Ovary (tissue), 3 donors: ENCODE measurements around the gene PSMG3.

ENCODE experiments used
- CTCF ChIP-seq, 3 donors: fragments of 450-650 bp in 2 of 3; fragments of 200-600 bp in 1 of 3; IDR thresholded peaks; one replicate each; pipeline versions ENCODE4 v1.5.1 to v1.8.0; 2016 to 2022; ENCODE audit warnings: antibody characterized with exemption in 3 of 3, mild to moderate bottlenecking in 1 of 3
- EP300 ChIP-seq: sonication (generic); formaldehyde crosslinking; IDR thresholded peaks from one replicate; pipeline ENCODE4 v1.6.1; 2017; ENCODE audit warnings: antibody characterized with exemption
- POLR2A ChIP-seq: fragments of 450-650 bp; IDR thresholded peaks from one replicate; pipeline ENCODE4 v1.6.1; 2017; ENCODE audit warnings: antibody characterized with exemption, mild to moderate bottlenecking, moderate library complexity
- donor health status: DM: no; HTN: no; CAD: no.

- TF ChIP-seq CTCF (IDR thresholded peaks at IDR 0.05) (no peak), EP300 (no peak), POLR2A (no peak)
These were observed 8.7 kb upstream of the PSMG3 start for GRCh38 chr7:1578513-1578912.
